Prostate gland (tissue), 2 donors: Measurements from ENCODE around the gene FLT1.

Source experiments
- CTCF ChIP-seq, 4 experiments: fragments of 200-600 bp in 2 of 4; fragments of 450-650 bp in 2 of 4; sonication (generic) in 2 of 4; IDR thresholded peaks; 1 replicate in 3 of 4; 2 replicates in 1 of 4; pipeline ENCODE4 v1.5.1; 2016 to 2019; ENCODE audit warnings: antibody characterized with exemption in 4 of 4, mild to moderate bottlenecking in 2 of 4, moderate library complexity in 2 of 4
- POLR2A ChIP-seq: fragments of 450-650 bp; IDR thresholded peaks from one replicate; pipeline ENCODE4 v1.6.1; 2016; ENCODE audit warnings: antibody characterized with exemption, mild to moderate bottlenecking
- POLR2AphosphoS5 ChIP-seq: sonication (generic); formaldehyde crosslinking; IDR thresholded peaks from one replicate; pipeline ENCODE4 v1.6.1; 2017; ENCODE audit warnings: antibody characterized with exemption

- TF ChIP-seq CTCF (IDR thresholded peaks at IDR 0.05) (no peak), POLR2A (no peak), POLR2AphosphoS5 (no peak)
These were observed 42.2 kb downstream of the FLT1 start for GRCh38 chr13:28452755-28453154.
